ES-I3 (cell line): ENCODE data around the gene FAM98C.
"Not testable (repeated sequence)": the region's sequence is repeated elsewhere in the genome, so short reads cannot be mapped to it uniquely, and the experiment has no call there.

ENCODE experiments used
- H3K36me3 ChIP-seq: 2 replicates; pipeline ENCODE4 v1.6.1; 2013; ENCODE audit warnings: mild to moderate bottlenecking, low read length, control low read depth, moderate library complexity; ENCODE audit not compliant: insufficient read depth
- H3K4me1 ChIP-seq: 2 replicates; pipeline ENCODE4 v1.6.1; 2013; ENCODE audit warnings: mild to moderate bottlenecking, control low read depth, low read length; ENCODE audit not compliant: insufficient read depth
- H3K9ac ChIP-seq: 2 replicates; pipeline ENCODE4 v1.6.1; 2013; ENCODE audit warnings: low read depth, mild to moderate bottlenecking, low read length, moderate library complexity
- H3K9me3 ChIP-seq: 2 replicates; pipeline ENCODE4 v1.6.1; 2013; ENCODE audit warnings: mild to moderate bottlenecking, low read length, moderate library complexity; ENCODE audit not compliant: control insufficient read depth, insufficient read depth

FAM98C gene

GRCh38 chr19:38402967-38403674, at the start of gene FAM98C:
Gene FAM98C (plus strand): TSS chr19:38403093. CDS start chr19:38403154, 61 bp downstream.
- no peaks in the 10 kb centered on the region for H3K9me3 ChIP-seq
- peak within 1 kb of the TSS; percentile 81 for H3K9ac ChIP-seq
- H3K36me3 ChIP-seq = no peaks in the 10 kb centered on the region; the same call in 1 of the 2 replicates
- 0 out of 2 replicates have a peak, but pooled peaks cover 2% of the 10 kb centered on the region for H3K4me1 ChIP-seq

- no peak overlapping the region for H3K9ac ChIP-seq
- peaks cover 5% of the 10 kb centered on the region; the same call in 1 of the 2 replicates for H3K4me1 ChIP-seq
- H3K9me3 ChIP-seq = no peaks in the 10 kb centered on the region
- no peaks in the 10 kb centered on the region for H3K36me3 ChIP-seq
Observed at GRCh38 chr19:38355728-38356725, 46.9 kb upstream of the FAM98C start.

- Histone ChIP-seq H3K9me3 (no peaks in the 10 kb centered on the region), H3K36me3 (no peaks in the 10 kb centered on the region), H3K4me1 (peaks cover 5% of the 10 kb centered on the region; the same call in 1 of the 2 replicates), H3K9ac (no peak overlapping the region)
Observed at GRCh38 chr19:38358071-38358470, 44.8 kb upstream of the FAM98C start.

- Histone ChIP-seq H3K9ac (no peak overlapping the region), H3K36me3 (no peaks in the 10 kb centered on the region), H3K4me1 (peaks cover 5% of the 10 kb centered on the region; the same call in 1 of the 2 replicates)
Observed at GRCh38 chr19:38359242-38360021, 43.5 kb upstream of the FAM98C start.

GRCh38 chr19:38360351-38360750, 42.5 kb upstream of the FAM98C start:
- Histone ChIP-seq H3K9me3 (no peaks in the 10 kb centered on the region; the same call in 1 of the 2 replicates), H3K36me3 (no peaks in the 10 kb centered on the region), H3K4me1 (peaks cover 5% of the 10 kb centered on the region; the same call in 1 of the 2 replicates), H3K9ac (no peak overlapping the region)

More at GRCh38 chr19:38359242-38360021, 43.5 kb upstream of the FAM98C start:
- no peaks in the 10 kb centered on the region for H3K9me3 ChIP-seq

- Histone ChIP-seq H3K9ac (peak overlapping the region; percentile 40; the same call in 1 of the 2 replicates), H3K4me1 (peaks cover 5% of the 10 kb centered on the region; the same call in 1 of the 2 replicates), H3K36me3 (no peaks in the 10 kb centered on the region), H3K9me3 (no peaks in the 10 kb centered on the region; the same call in 1 of the 2 replicates)
Observed at GRCh38 chr19:38360839-38361631, 41.9 kb upstream of the FAM98C start.

GRCh38 chr19:38361633-38362075, 41.2 kb upstream of the FAM98C start:
- no peaks in the 10 kb centered on the region for H3K36me3 ChIP-seq
- no peaks in the 10 kb centered on the region; the same call in 1 of the 2 replicates for H3K9me3 ChIP-seq
- peaks cover 2% of the 10 kb centered on the region; the same call in 1 of the 2 replicates for H3K4me1 ChIP-seq
- peak overlapping the region; percentile 53; the same call in 1 of the 2 replicates for H3K9ac ChIP-seq

- H3K9ac ChIP-seq = peak overlapping the region; percentile 53; the same call in 1 of the 2 replicates
- H3K4me1 ChIP-seq = no peaks in the 10 kb centered on the region; the same call in 1 of the 2 replicates
- no peaks in the 10 kb centered on the region for H3K36me3 ChIP-seq
- no peaks in the 10 kb centered on the region; the same call in 1 of the 2 replicates for H3K9me3 ChIP-seq
Observed at GRCh38 chr19:38362076-38362945, 40.6 kb upstream of the FAM98C start.

GRCh38 chr19:38362946-38363688, 39.8 kb upstream of the FAM98C start:
- peak overlapping the region; percentile 53; the same call in 1 of the 2 replicates for H3K9ac ChIP-seq
- H3K36me3 ChIP-seq, H3K4me1 ChIP-seq, H3K9me3 ChIP-seq: not testable (repeated sequence)

- Histone ChIP-seq H3K9me3 (no peaks in the 10 kb centered on the region; the same call in 1 of the 2 replicates), H3K4me1 (no peaks in the 10 kb centered on the region), H3K9ac (no peak overlapping the region), H3K36me3 (no peaks in the 10 kb centered on the region)
Observed at GRCh38 chr19:38367041-38367440, 35.9 kb upstream of the FAM98C start.

GRCh38 chr19:38369584-38369983, 33.3 kb upstream of the FAM98C start:
- Histone ChIP-seq H3K9ac (no peak overlapping the region), H3K9me3 (no peaks in the 10 kb centered on the region; the same call in 1 of the 2 replicates)

GRCh38 chr19:38370299-38370698, 32.6 kb upstream of the FAM98C start:
- Histone ChIP-seq H3K4me1 (no peaks in the 10 kb centered on the region; the same call in 1 of the 2 replicates), H3K9me3 (no peaks in the 10 kb centered on the region), H3K36me3 (no peaks in the 10 kb centered on the region), H3K9ac (no peak overlapping the region)

More at GRCh38 chr19:38369584-38369983, 33.3 kb upstream of the FAM98C start:
- H3K4me1 ChIP-seq = no peaks in the 10 kb centered on the region
- H3K36me3 ChIP-seq = no peaks in the 10 kb centered on the region
